ENCODE results near the gene NDUFS1.

DNA sequence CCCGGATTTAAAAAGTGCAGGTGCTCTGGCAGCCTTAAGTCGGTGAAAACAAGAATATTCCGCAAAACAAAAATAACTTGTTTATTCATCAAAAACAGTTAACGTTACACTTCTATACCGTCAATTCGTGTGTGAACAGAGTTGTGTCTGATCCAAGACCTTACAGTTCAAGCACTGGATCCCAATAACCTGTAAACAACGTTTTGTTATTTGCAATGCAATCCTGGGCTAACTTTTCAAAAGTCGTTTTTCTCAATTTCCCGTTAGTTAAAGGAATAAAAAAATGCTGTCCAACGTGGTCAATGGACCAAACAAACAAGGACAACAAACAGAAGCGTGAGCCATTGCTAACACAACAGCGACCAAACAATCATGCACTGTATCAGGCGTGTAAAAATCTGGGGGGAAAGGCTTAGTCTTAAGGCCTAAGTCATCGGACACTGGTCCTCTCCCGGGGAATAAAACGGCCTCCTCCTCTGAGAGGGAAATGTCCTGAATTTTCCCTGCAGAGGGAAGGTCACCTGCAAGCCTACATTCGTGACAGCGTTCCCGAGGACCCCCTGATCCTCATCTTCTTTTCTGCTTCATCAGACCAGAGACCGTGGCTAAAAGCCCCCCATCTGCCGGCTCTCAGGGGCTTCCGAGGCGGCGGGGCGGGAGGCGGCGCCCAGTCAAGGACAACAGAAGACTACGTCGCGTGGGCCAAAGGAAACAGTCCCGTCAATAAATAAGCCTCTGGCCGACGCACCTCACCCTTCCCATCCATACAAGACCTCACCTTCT, 490 bp downstream of the NDUFS1 start:
- TF ChIP-seq CTCF (conservative IDR thresholded peaks at IDR 0.05 in 1 of 2, IDR thresholded peaks at IDR 0.05 in 1 of 2; ENCODE audit: extremely low read depth in 1 of 2, insufficient read depth in 1 of 2, low read depth in 1 of 2, low read length in 2 of 2) (no peak), EZH2 (IDR thresholded peaks at IDR 0.05; ENCODE audit: borderline replicate concordance, low read length) (no peak)

Measured in mammary epithelial cell (primary cell).